Adrenal gland (tissue), 12 donors: ENCODE data around the gene ALB. TPM values are rescaled to one million over a fixed set of nuclear protein-coding genes. Genes with fewer than 3 reads are reported as not detected.

ENCODE experiments used
- DNase-seq, 7 donors: peaks; one replicate each; pipeline ENCODE4 v3.0.0-alpha.2; 2019 to 2020
- H3K27ac ChIP-seq, 5 donors: fragments of 200-600 bp; sonication (generic) in 4 of 5; 1 replicate in 3 of 5; 2 replicates in 2 of 5; pipeline versions ENCODE4 v1.5.1 to v1.8.0; 2016 to 2020; ENCODE audit warnings: mild to moderate bottlenecking in 1 of 5
- H3K27me3 ChIP-seq: fragments of 200-600 bp; 2 replicates; pipeline ENCODE4 v1.8.0; 2021
- H3K36me3 ChIP-seq, 2 donors: fragments of 200-600 bp; replicated peaks in 1 of 2; 1 replicate in 1 of 2; 2 replicates in 1 of 2; pipeline versions ENCODE4 v1.5.1 to v1.8.0; 2018 to 2022
- H3K4me1 ChIP-seq, 2 donors: fragments of 200-600 bp; replicated peaks in 1 of 2; 1 replicate in 1 of 2; 2 replicates in 1 of 2; pipeline versions ENCODE4 v1.5.1 to v1.8.0; 2018 to 2021
- H3K4me3 ChIP-seq, 4 donors: fragments of 200-600 bp; sonication (generic) in 3 of 4; one replicate each; pipeline ENCODE4 v1.5.1; 2016 to 2018
- H3K9me3 ChIP-seq, 3 donors: fragments of 200-600 bp; sonication (generic) in 1 of 3; replicated peaks in 1 of 3; 1 replicate in 2 of 3; 2 replicates in 1 of 3; pipeline versions ENCODE4 v1.5.1 to v1.8.0; 2016 to 2021
- CTCF ChIP-seq, 6 experiments: fragments of 450-650 bp in 4 of 6; fragments of 200-600 bp in 2 of 6; sonication (generic) in 1 of 6; IDR thresholded peaks; 1 replicate in 5 of 6; 2 replicates in 1 of 6; pipeline versions ENCODE4 v1.5.1 to v1.8.0; 2016 to 2021; ENCODE audit warnings: antibody characterized with exemption in 6 of 6, mild to moderate bottlenecking in 2 of 6, moderate library complexity in 1 of 6
- POLR2A ChIP-seq, 2 donors: fragments of 450-650 bp; IDR thresholded peaks; one replicate each; pipeline ENCODE4 v1.6.1; 2017; ENCODE audit warnings: antibody characterized with exemption in 2 of 2, mild to moderate bottlenecking in 2 of 2, moderate library complexity in 1 of 2
- WGBS, 4 donors: extraction: QIAGEN DNeasy Blood & Tissue Kit in 2 of 4; methylation state at CpG; one replicate each; pipeline versions ENCODE4 v1.1.5 to v1.1.7; 2013 to 2017; 5-methylcytosine and 5-hydroxymethylcytosine counted together
- intact Hi-C, 2 donors: fragments of 100-400 bp; cut with DNase I; formaldehyde crosslinking; loops; one replicate each; pipeline versions ENCODE4 v1.14.1 to v1.15.0; 2022 to 2023
- polyA plus RNA-seq, 3 donors: library from polyadenylated mRNA; stranded (reverse); fragments of 200-250 nt in 2 of 3; fragments of 350-450 nt in 1 of 3; fragmentation: Illumina TruSeq in 1 of 3; extraction: RNeasy Lipid Tissue Mini Kit (QIAGEN cat#74804) in 1 of 3; gene quantifications; one replicate each; pipeline ENCODE4 v1.2.3, GENCODE V29; 2013 to 2014
- total RNA-seq, 9 donors: library from RNA; depleted of rRNA in 4 of 9; stranded (reverse); fragments of >200 nt in 4 of 9; fragments of 120-200 nt in 1 of 9; fragmentation: NEBNext Ultra II Directional in 1 of 9; extraction: Animal tissue kit (Norgen Biotek cat#: 25700) in 1 of 9; gene quantifications; one replicate each; pipeline versions ENCODE4 v1.1.0 to v1.2.4, GENCODE V29; 2013 to 2023
- donor health status: healthy with polysubstance abuse.
- donor health status: Bipolar disorder and iron deficiency.
- donor health status: DM: yes; HTN: yes; CAD: no.
- donor health status: DM: no; HTN: no; CAD: no.
- donor health status: DM: no; HTN: no; CAD: no.
- donor health status: DM: yes; HTN: yes; CAD: no.

Gene ALB
- total and polyA plus RNA-seq, 12 donors: 0.61 to 38.5 (median 5.3) TPM; not detected in 3

- DNase-seq: no peak
- no peak overlapping the region for H3K27ac ChIP-seq
- 50 to 74% (median 60%) methylated on average over 3 of the region's 3 CpGs for WGBS, 4 donors
- intact Hi-C loops: no loop called here
- no peaks in the 10 kb centered on the region for H3K36me3 ChIP-seq
- no peaks in the 10 kb centered on the region for H3K27me3 ChIP-seq
- no peak overlapping the region for H3K4me3 ChIP-seq
- H3K4me1 ChIP-seq: no peaks in the 10 kb centered on the region
- no peak for TF ChIP-seq POLR2A (IDR thresholded peaks at IDR 0.05)
- no peak for TF ChIP-seq CTCF (IDR thresholded peaks at IDR 0.05)
- no peaks in the 10 kb centered on the region for H3K9me3 ChIP-seq
These were observed 22.6 kb downstream of the ALB start for GRCh38 chr4:73426666-73427065.

GRCh38 chr4:73429118-73429517, 25.0 kb downstream of the ALB start:
- Histone ChIP-seq H3K4me3 (no peak overlapping the region), H3K27ac (no peak overlapping the region), H3K4me1 (no peaks in the 10 kb centered on the region), H3K9me3 (no peaks in the 10 kb centered on the region), H3K36me3 (no peaks in the 10 kb centered on the region), H3K27me3 (no peaks in the 10 kb centered on the region)
- WGBS, 4 donors: 81 to 92% (median 86%) methylated on average over 2 of the region's 2 CpGs
- no peak for DNase-seq
- TF ChIP-seq CTCF (IDR thresholded peaks at IDR 0.05): no peak
- no peak for TF ChIP-seq POLR2A (IDR thresholded peaks at IDR 0.05)
- intact Hi-C loops: no loop called here

GRCh38 chr4:73429826-73430587, 25.9 kb downstream of the ALB start:
- Histone ChIP-seq H3K4me3 (no peak overlapping the region), H3K27ac (no peak overlapping the region), H3K4me1 (no peaks in the 10 kb centered on the region), H3K9me3 (no peaks in the 10 kb centered on the region), H3K36me3 (no peaks in the 10 kb centered on the region), H3K27me3 (no peaks in the 10 kb centered on the region)
- WGBS, 4 donors: 19 to 41% (median 36%) methylated on average over 2 of the region's 2 CpGs
- no peak for DNase-seq
- intact Hi-C loops: no loop called here
- TF ChIP-seq POLR2A (IDR thresholded peaks at IDR 0.05) (no peak), CTCF (IDR thresholded peaks at IDR 0.05) (no peak)

GRCh38 chr4:73431813-73432168, 27.7 kb downstream of the ALB start:
- no peak overlapping the region for H3K27ac ChIP-seq
- intact Hi-C loops: no loop called here
- H3K4me1 ChIP-seq: no peaks in the 10 kb centered on the region
- H3K27me3 ChIP-seq: no peaks in the 10 kb centered on the region
- H3K9me3 ChIP-seq: no peaks in the 10 kb centered on the region
- TF ChIP-seq CTCF (IDR thresholded peaks at IDR 0.05): no peak
- TF ChIP-seq POLR2A (IDR thresholded peaks at IDR 0.05): no peak
- H3K4me3 ChIP-seq: no peak overlapping the region
- 72 to 78% (median 75%) methylated on average over 1 of the region's 1 CpG for WGBS, 4 donors
- no peak for DNase-seq
- H3K36me3 ChIP-seq: no peaks in the 10 kb centered on the region
